Adrenal gland (tissue), 5 donors: ENCODE measurements around the gene CERS3.

Source experiments
- CTCF ChIP-seq, 6 experiments: fragments of 450-650 bp in 4 of 6; fragments of 200-600 bp in 2 of 6; sonication (generic) in 1 of 6; IDR thresholded peaks; 1 replicate in 5 of 6; 2 replicates in 1 of 6; pipeline versions ENCODE4 v1.5.1 to v1.8.0; 2016 to 2021; ENCODE audit warnings: antibody characterized with exemption in 6 of 6, mild to moderate bottlenecking in 2 of 6, moderate library complexity in 1 of 6
- POLR2A ChIP-seq, 2 donors: fragments of 450-650 bp; IDR thresholded peaks; one replicate each; pipeline ENCODE4 v1.6.1; 2017; ENCODE audit warnings: antibody characterized with exemption in 2 of 2, mild to moderate bottlenecking in 2 of 2, moderate library complexity in 1 of 2
- donor health status: DM: no; HTN: no; CAD: no.

- TF ChIP-seq CTCF (IDR thresholded peaks at IDR 0.05) (no peak), POLR2A (IDR thresholded peaks at IDR 0.05) (no peak)
These were observed 156.0 kb downstream of the CERS3 start for GRCh38 chr15:100372739-100373119.
